NCI-H774 (cell line): ENCODE measurements around the gene IFNW1.
"Not testable (repeated sequence)": the region's sequence is repeated elsewhere in the genome, so short reads cannot be mapped to it uniquely, and the experiment has no call there.

Experiments used
- DNase-seq: peaks from one replicate; lab custom pipeline; 2025; lab: John Stamatoyannopoulos, UW

IFNW1 gene

GRCh38 chr9:21141427-21141882 lies at the start of gene IFNW1:
Gene IFNW1, minus strand, starts transcription at chr9:21141832. Its CDS starts 262 bp downstream, at chr9:21141570.
- DNase-seq = no peak

DNA sequence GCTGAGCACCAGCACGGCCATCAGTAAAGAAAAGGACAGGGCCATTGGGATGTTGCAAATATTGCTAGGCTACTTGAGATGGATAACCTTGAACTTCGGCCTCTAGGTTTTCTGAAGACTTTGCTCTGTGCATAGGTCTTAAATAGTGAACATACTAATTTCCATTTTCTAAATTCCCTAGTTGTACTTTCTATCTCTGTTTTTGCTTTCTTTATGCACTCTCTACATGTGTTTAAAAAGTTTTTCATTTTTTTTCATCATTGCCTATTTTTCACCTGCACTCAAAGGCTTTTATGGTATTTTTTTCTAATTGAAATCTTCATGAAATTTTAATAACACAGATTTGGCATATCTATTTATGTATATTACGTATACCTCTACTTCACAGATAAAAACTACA lies 45.9 kb upstream of the IFNW1 start, which contains the start of gene IFNA4:
IFNA4 (minus strand) TSS at position 101 of the 400 bp plus-strand sequence; CDS start at position 45, 56 bp downstream.
- not testable (repeated sequence) for DNase-seq

DNA sequence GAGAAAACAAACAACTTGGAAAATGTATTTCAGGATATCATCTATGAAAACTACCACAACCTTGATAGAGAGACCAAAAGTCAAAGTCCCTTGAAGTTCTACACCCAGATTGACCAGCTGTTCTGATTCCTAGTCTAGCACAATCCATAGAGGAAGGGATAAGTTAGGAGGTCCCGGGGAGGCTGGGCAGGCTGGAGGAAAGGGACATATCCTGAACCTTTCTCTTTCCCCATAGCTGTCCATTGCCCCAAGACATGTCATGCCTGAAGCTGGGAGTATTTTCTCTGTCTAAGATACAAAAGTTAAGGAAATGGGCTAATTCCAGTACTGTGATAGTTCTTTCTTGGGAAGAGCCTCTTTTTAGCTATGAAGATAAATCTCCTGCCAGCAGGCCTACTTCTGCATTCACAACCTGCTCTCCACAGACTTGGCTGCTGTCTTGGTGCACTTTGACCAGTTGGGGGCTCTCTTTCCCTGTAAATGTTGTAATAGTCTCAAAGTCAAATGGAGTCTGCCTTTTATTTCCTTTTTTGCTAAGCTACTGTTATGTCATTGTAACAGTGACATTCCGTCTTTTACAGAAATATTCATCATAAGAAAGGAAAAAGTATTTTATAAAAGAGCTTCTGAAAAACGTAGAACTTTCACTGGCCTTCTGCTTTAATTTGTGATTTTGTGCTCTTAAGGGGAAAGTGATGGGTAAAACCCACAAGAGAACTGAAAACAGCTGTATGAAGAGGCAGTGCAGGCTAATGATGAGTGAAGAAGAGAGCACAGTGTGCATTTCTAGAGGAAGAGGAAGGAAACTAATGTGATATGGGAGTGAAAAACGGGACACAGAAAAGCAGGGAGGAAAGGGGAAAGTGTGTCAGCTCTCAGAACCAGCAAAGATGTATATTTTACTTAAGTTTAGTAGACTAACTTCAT lies 41.4 kb upstream of the IFNW1 start:
- DNase-seq = peak; percentile 6

GRCh38 chr9:21174671-21175070 lies 33.0 kb upstream of the IFNW1 start:
- no peak for DNase-seq

GRCh38 chr9:21172156-21172555 lies 30.5 kb upstream of the IFNW1 start:
- no peak for DNase-seq

GRCh38 chr9:21171351-21171750 lies 29.7 kb upstream of the IFNW1 start:
- DNase-seq = no peak

- not testable (repeated sequence) for DNase-seq
These were observed 24.9 kb upstream of the IFNW1 start, which contains the start of gene IFNA21 for GRCh38 chr9:21166560-21166959. Gene IFNA21, minus strand, starts transcription at chr9:21166660. Its CDS starts 48 bp downstream, at chr9:21166612.

DNA sequence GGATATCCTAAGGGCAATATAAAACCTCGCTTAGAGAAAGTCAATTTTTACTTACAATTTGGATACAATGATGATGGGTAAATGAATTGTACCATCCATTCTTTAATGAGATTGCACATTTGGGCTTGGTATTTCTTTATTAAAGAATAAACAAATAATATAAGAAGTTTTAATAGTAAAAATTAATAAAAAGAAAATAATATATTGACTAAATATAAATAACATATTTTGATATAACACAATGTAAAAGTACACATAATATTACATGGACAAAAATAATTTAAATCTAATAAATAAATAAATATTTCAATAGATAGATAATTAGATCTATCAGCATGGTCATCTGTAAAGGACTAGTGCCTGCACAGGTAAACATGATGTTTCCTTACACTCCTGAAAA lies 23.9 kb upstream of the IFNW1 start:
- DNase-seq = no peak

DNA sequence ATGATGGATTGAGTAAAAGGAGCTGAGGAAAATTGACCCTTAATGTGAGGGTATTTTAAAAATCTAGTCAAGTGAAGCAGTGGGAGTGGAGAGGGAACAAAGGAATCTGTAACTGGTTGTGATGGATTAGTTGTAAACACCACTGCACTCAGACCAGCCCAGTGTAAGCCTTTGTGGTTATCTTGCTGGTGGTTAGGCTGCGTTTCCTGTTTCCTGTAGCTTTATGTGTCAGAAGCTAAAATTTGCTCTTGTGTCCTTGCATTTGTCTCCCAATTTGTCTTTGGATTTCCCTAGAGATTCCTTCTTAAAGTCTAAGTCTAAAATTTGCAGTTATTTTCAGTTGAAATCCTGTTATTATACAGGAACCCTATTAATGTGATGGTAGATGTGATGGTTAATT lies 18.5 kb upstream of the IFNW1 start:
- no peak for DNase-seq

GRCh38 chr9:21155501-21155900 lies 13.9 kb upstream of the IFNW1 start:
- no peak for DNase-seq

- peak; percentile 23 for DNase-seq
These were observed 12.5 kb upstream of the IFNW1 start for GRCh38 chr9:21154018-21154608.

GRCh38 chr9:21153336-21154017 lies 11.8 kb upstream of the IFNW1 start:
- no peak for DNase-seq

- DNase-seq = no peak
These were observed 3.0 kb upstream of the IFNW1 start for GRCh38 chr9:21144603-21145002.

DNA sequence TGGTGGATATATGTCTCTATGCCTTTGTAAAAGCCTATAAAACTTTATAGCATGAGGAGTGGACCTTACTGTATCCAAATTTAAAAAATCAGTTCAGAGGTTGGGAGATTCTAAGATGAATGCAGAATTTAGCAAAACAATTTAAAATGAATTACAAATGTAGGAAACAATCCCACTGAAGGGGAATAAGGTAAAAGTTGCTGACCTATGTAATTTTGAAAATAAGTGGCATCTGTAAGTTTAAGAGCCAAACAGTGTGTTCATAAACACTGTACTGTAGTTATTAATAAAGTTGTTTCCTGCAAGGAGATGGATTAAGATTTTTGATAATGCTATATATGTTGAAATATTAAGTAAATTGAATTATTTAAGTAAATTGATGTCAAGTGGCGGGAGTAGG lies 4.6 kb downstream of the IFNW1 start:
- no peak for DNase-seq

GRCh38 chr9:21135736-21136135 lies 5.9 kb downstream of the IFNW1 start:
- no peak for DNase-seq

- not testable (repeated sequence) for DNase-seq
These were observed 13.4 kb downstream of the IFNW1 start for GRCh38 chr9:21128186-21128585.

GRCh38 chr9:21121595-21122251 lies 19.9 kb downstream of the IFNW1 start:
- no peak for DNase-seq

GRCh38 chr9:21121079-21121478 lies 20.6 kb downstream of the IFNW1 start:
- no peak for DNase-seq

DNA sequence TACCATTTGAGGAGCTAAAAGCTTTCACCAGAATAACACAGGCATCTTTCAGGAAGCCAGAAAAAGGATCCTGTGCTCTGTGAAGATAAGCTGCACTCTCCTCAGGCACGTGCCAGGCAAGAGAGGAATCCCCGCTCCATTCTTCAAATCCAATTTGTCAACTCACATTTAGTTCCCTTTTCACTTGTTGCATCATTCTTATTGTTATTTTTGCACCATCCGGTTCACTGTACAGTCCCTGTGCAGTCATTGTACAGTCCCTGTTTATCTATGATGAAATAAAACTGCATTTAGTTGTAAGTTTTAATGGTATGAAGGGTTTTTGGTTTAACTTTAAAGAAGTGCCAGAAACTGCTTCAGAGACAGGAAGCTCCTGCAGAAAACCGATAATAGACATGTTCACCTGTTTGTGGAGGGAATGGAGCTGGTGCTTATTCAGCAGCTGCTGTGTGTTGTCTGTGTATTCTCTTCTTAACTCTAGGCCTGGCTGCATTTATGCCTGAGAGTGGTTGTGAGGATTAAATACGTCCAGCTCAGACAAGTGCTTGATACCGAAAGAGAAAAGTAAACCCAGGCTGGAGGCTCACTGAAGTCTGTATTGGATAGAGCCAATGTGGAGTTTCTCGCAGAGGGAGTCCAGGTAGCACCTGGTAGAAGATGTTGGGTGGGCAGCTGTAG lies 22.4 kb downstream of the IFNW1 start:
- peak; percentile 49 for DNase-seq

DNA sequence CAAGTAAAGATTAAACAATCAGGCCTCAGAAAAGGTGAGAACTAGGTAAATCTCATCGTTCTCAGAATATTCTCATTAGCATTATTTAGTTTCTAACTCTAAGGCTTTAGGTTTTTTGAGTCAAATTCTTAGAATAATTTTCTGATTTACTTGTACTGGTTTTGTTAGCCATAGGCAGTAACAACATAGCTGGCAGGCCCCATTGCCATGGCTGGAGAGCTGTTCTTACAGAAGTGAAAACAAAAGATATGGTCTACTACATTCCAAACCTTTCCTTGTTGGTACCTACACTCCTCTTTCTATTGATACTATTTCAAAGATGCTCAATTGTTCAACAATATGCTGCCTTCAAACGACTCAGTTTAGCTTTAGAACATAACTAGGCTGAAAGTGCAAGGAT lies 27.3 kb downstream of the IFNW1 start:
- DNase-seq = no peak
